Brain pericyte (primary cell): Measurements from ENCODE around the gene BBLN.

Experiments used
- DNase-seq: peaks from one replicate; pipeline ENCODE4 v3.0.0-alpha.2; 2012; ENCODE audit warnings: low read depth, low spot score

The BBLN gene

GRCh38 chr9:128190013-128190412 lies 29.9 kb downstream of the BBLN start:
- DNase-seq: no peak

- DNase-seq: no peak
Measured at GRCh38 chr9:128190516-128191405, 30.7 kb downstream of the BBLN start.

- no peak for DNase-seq
Measured at GRCh38 chr9:128191406-128192046, 31.5 kb downstream of the BBLN start, which contains the start of gene CIZ1. Gene CIZ1, minus strand, starts transcription at chr9:128191572. Its CDS starts 715 bp downstream, at chr9:128190857.

GRCh38 chr9:128192601-128193371 lies 32.7 kb downstream of the BBLN start:
- no peak for DNase-seq

- no peak for DNase-seq
Measured at GRCh38 chr9:128193469-128194096, 33.5 kb downstream of the BBLN start.

GRCh38 chr9:128201441-128202369 lies 41.6 kb downstream of the BBLN start:
- DNase-seq: peak; percentile 45

GRCh38 chr9:128202648-128203023 lies 42.6 kb downstream of the BBLN start:
- DNase-seq: no peak

- DNase-seq: no peak
Measured at GRCh38 chr9:128203024-128203706, 43.1 kb downstream of the BBLN start, which contains the start of gene DNM1. Gene DNM1, plus strand, starts transcription at chr9:128203379. Its CDS starts 92 bp downstream, at chr9:128203471.

- no peak for DNase-seq
Measured at GRCh38 chr9:128203707-128204551, 43.9 kb downstream of the BBLN start.

- no peak for DNase-seq
Measured at GRCh38 chr9:128204858-128205257, 44.8 kb downstream of the BBLN start.

- DNase-seq: no peak
Measured at GRCh38 chr9:128205296-128205944, 45.4 kb downstream of the BBLN start.

GRCh38 chr9:128206484-128206883 lies 46.4 kb downstream of the BBLN start:
- DNase-seq: no peak

GRCh38 chr9:128206916-128207910 lies 47.1 kb downstream of the BBLN start:
- DNase-seq: no peak

GRCh38 chr9:128208386-128208785 lies 48.3 kb downstream of the BBLN start:
- DNase-seq: no peak

GRCh38 chr9:128208946-128209669 lies 49.0 kb downstream of the BBLN start:
- no peak for DNase-seq

GRCh38 chr9:128211186-128211980 lies 51.3 kb downstream of the BBLN start:
- DNase-seq: no peak
